TTC549 (cell line): ENCODE measurements around the gene PNO1.

Experiments used
- FAIRE-seq: peaks from 2 replicates; lab custom pipeline; 2012; peaks lifted over from hg19 to GRCh38; lab: Jason Lieb, UNC

The PNO1 gene

GRCh38 chr2:68195096-68195495 lies 37.4 kb downstream of the PNO1 start:
- FAIRE-seq = no peak

GRCh38 chr2:68196120-68196716 lies 38.5 kb downstream of the PNO1 start:
- no peak for FAIRE-seq

GRCh38 chr2:68200157-68200787 lies 42.6 kb downstream of the PNO1 start:
- no peak for FAIRE-seq

- no peak for FAIRE-seq
Observed at GRCh38 chr2:68203587-68203986, 45.9 kb downstream of the PNO1 start.

- no peak for FAIRE-seq
Observed at GRCh38 chr2:68206793-68207192, 49.1 kb downstream of the PNO1 start.

GRCh38 chr2:68214381-68214780 lies 56.7 kb downstream of the PNO1 start:
- no peak for FAIRE-seq

DNA sequence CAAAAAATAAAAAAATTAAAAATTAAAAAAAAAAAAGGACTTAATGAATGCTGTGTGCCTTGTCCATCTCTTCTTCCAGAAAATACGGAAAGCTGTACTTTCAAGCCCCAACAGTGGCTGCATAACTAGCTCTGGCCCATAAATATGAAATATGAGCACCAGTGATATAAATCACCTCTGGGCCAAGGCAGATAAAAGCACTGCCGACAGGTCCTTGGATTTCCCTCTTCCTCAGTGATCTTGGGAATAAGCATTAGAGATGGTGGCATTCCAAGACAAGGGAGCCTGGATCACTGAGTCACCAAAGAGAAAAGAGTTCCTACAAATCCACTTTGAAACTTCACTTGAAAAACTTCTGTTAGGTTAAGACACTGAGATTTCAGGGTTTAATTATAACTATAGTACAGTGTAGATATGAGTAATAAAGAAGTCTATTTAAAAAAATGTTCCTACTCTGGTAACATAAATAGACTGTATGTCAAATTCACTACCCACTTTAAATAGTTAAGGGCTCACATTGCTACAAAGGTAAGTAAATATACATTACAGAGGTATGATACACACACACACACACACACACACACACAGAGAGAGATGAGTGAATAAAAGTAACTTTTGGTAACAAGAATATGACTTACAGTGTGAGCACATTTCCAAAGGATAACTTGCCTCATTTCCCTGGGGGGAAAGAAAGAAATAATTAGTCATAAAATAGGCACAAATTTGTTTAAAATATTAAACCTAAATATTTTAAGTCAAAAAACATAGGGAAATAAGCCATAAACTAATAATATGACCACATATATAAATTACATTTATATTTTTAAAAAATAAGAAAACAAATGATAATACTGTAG lies 59.0 kb downstream of the PNO1 start:
- FAIRE-seq = peak; percentile 66

DNA sequence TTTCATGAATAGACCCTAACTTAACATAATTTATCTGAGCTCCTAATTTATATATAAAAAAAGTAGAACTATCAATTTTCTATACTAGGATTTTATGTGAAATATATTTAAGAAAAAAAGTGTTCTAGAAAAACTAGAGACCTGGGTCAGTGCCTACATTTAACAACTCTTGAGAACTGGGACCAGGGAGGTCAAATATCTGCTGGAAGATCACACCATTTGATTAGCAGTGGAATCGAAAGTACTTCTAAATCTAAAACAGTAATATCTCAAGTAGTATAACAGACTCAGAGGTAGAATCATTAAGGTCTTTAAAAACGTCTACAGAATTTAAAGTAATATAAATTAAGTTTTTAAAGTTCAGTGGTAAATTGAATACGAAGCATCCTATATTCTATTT lies 60.0 kb downstream of the PNO1 start:
- FAIRE-seq = peak; percentile 53

DNA sequence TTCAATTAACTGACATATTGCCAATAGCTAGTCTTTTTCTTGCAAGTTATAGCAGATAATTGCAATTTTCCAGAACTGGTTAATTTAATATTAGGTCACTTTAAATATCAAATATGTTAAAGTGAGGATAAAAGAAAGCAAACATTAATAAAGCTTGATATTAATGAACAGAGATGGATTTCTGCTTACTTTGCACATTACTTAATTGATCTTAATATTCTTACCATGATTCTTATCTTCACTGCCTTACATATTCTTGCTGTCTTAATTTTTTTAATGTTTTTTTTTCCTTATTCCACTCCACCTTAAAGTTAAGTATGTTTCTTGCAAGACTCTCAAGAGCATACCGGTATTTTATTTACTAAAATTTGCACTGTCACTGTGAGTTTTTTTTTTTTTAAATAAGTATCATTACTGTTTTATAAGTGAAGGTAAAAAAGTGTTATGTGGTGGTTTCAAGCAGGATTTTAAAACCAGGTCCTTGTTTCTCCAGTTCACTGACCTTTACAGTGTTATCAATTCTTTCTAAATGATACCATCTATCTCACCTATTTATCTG lies 60.7 kb downstream of the PNO1 start:
- FAIRE-seq = peak; percentile 15

GRCh38 chr2:68222287-68222686 lies 64.6 kb downstream of the PNO1 start:
- FAIRE-seq = no peak

DNA sequence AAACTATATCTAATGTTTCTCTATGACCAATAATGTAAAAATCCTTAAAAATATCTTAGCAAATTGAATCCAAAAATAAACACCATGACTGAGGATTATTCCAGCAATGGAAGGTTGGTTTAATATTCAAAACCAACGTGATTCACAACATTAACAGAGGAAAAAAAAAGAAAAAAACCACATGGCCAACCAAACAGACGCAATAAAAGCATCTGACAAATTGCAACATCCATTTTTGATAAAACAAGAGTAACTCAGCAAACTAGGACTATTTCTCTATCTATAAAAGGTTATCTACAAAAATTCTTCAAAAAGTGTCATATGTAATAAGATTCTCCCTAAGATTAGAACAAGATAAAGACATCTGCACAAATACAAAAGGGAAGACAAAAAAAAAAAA lies 65.7 kb downstream of the PNO1 start:
- FAIRE-seq = no peak

- FAIRE-seq = peak; percentile 49
Observed at GRCh38 chr2:68225119-68225632, 67.5 kb downstream of the PNO1 start.
